Lower leg skin (tissue), 4 donors: ENCODE data around the gene LFNG. TPM values are rescaled to one million over a fixed set of nuclear protein-coding genes. Genes with fewer than 3 reads are reported as not detected.
"Not testable (repeated sequence)": the region's sequence is repeated elsewhere in the genome, so short reads cannot be mapped to it uniquely, and the experiment has no call there.

Experiments
- DNase-seq, 2 donors: peaks; one replicate each; pipeline ENCODE4 v3.0.0-alpha.2; 2019; ENCODE audit warnings: low spot score in 2 of 2
- H3K4me3 ChIP-seq: fragments of 200-600 bp; sonication (generic); 2 replicates; pipeline ENCODE4 v1.5.1; 2017; ENCODE audit warnings: mild to moderate bottlenecking, low read depth; ENCODE audit not compliant: poor library complexity, severe bottlenecking
- POLR2A ChIP-seq, 2 donors: fragments of 450-650 bp; IDR thresholded peaks; one replicate each; pipeline ENCODE4 v1.6.1; 2016 to 2017; ENCODE audit warnings: antibody characterized with exemption in 2 of 2, mild to moderate bottlenecking in 1 of 2, moderate library complexity in 1 of 2
- whole genome bisulfite sequencing, 2 donors: methylation state at CpG; one replicate each; pipeline ENCODE4 v1.1.5; 2018; 5-methylcytosine and 5-hydroxymethylcytosine counted together
- intact Hi-C: fragments of 100-400 bp; cut with DNase I; formaldehyde crosslinking; loops from one replicate; pipeline ENCODE4 v1.15.0; 2023; ENCODE audit warnings: low total_unique reads
- total RNA-seq, 4 donors: library from RNA; depleted of rRNA; stranded (reverse); fragments of >200 nt; gene quantifications; one replicate each; pipeline ENCODE4 v1.1.0, GENCODE V29; 2016
- TF ChIP-seq, protein P1 (sequence below), 3 donors: fragments of 450-650 bp; IDR thresholded peaks; one replicate each; pipeline ENCODE4 v1.5.1; 2016; ENCODE audit warnings: antibody characterized with exemption in 3 of 3, mild to moderate bottlenecking in 3 of 3, moderate library complexity in 2 of 3

The LFNG gene
- total RNA-seq, 4 donors from 2014 or later, result 104 to 169 (median 139) TPM

DNA sequence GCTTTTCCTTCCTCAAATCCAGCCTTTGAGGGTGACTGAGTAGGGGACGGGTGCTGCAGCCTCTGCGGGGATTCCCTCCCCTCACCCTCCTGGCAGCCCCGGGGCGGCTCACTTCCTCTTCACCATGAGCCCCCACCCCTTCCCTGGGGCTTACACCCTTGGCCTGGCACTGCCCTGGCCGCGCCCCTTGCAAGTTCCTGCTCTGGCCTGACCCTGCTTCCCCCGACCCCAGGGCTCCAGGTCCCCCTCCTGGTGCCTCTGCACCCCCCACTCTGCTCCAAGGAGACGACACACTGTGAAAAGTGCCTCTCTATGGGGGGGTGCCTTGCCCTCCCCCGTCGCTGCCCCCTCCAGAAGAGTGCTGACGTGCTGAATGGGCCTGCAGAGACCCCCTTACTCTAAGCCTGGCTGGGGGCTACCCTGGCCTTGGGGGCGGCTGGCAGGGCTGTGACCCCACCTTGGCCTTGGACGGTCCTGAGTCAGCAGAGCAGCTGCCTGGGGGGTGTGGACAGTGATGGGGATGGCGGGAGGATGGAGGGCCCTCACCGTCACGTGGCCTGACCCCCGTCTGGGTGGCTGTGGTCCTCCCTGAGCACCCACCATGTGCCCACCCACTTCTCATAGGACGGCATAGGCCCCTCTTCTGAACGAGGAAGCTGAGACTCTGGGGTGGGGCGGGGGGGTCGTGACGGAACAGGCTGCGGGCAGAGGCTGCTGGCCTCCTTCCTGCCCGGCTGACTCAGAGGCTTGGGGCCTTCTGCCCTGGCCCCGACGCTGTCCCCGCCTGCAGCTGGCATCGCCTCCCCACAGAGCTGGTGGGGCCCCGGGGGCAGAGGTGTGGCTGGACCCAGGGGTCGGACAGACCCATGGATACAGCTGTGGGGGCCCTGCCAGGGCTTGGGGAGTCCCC lies 9.8 kb downstream of the LFNG start:
- intact Hi-C loops, result no loop called here
- 25 to 29% methylated on average over 20 to 24 of the region's 30 CpGs for WGBS, 2 donors
- H3K4me3 ChIP-seq, result no peak overlapping the region
- DNase-seq, result peak in 1 of 2 donors; percentile 95
- no peak for TF ChIP-seq POLR2A (IDR thresholded peaks at IDR 0.05)
- TF ChIP-seq, protein P1, sequence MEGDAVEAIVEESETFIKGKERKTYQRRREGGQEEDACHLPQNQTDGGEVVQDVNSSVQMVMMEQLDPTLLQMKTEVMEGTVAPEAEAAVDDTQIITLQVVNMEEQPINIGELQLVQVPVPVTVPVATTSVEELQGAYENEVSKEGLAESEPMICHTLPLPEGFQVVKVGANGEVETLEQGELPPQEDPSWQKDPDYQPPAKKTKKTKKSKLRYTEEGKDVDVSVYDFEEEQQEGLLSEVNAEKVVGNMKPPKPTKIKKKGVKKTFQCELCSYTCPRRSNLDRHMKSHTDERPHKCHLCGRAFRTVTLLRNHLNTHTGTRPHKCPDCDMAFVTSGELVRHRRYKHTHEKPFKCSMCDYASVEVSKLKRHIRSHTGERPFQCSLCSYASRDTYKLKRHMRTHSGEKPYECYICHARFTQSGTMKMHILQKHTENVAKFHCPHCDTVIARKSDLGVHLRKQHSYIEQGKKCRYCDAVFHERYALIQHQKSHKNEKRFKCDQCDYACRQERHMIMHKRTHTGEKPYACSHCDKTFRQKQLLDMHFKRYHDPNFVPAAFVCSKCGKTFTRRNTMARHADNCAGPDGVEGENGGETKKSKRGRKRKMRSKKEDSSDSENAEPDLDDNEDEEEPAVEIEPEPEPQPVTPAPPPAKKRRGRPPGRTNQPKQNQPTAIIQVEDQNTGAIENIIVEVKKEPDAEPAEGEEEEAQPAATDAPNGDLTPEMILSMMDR (IDR thresholded peaks at IDR 0.05), result no peak

DNA sequence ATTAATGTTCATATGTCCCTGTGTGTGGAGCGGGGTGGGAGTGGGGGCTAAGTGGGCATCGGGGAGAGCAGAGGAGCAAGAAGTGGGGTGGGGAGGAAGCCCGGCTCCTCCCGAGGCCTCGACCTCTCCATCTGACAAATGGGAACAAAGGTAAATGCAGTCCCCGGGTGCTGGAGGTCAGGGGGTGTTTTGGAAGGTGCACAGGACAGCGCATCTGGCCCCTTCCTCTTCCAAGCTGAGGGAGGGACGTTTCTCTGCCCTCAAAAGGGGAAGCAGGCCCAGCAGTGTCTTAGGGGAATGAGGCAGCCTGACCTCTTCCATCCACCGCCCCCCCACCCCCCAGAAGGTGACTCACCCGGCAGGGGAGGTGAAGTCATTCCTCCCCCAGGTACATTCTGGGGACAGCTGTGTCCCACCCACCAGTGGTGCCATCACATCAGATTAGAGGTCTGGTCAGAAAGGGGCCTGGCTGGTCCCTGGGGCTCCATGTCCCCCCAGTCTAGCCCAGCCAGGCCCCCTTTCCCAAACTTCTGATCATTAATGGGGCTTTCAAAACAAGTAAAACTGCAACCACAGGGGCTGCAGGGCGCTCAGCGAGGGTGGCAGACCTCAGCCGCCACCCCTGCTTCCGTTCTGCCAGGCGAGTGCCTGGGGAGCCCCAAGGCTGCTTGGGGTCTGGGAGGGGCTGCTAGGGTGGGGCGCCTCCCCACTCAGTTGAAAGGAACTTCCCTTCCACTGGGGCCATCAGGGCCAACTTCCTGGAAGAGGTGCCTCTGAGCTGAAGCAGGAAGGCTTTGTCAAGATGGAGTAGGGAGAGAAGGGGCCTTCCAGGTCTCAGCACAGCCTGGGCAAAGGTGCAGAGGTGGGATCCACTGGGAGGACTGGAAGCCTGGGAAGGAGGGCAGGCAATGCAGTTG lies 10.8 kb downstream of the LFNG start:
- DNase-seq, result no peak
- TF ChIP-seq, protein P1 (IDR thresholded peaks at IDR 0.05), result no peak
- TF ChIP-seq POLR2A (IDR thresholded peaks at IDR 0.05), result no peak
- WGBS, 2 donors, result 19 to 39% methylated on average over 16 of the region's 16 CpGs
- no peak overlapping the region for H3K4me3 ChIP-seq
- intact Hi-C loops, result no loop called here

DNA sequence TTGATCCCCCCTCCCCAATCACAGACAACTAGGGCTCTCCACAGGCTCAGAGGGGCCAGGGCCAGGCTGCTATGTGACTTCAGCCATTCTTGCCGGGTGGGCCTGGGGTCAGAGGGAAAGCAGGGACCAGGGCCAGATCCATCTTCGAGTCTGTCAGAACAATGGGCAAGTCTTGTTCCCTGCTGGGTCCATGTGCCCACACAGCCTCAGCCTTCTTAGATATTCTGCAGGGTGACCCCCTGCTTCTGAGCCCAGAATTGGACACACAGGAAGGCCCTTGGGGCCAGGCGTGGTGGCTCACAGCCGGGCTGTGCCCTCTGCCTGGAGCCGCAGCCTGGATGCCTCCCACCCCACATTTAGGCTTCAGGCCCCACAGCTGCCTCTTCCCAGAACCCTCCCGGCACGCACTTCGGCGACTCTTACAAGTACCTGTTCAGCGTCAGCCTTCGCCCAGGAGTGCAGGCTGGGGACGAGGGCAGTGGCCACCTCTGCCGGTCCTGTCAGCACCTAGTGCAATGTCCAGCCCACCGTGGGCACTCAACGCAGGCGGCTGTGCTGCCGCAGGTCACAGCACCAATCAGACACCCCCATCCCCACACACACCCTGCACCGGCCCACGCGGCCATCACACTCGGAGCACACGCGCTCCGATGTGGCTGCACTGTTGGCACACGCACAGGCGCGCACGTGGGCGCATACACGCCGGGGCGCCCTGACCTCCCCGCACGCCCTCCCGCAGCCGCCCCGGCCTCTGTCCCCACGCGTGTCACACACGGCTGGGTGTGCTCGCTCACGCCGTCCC lies 11.6 kb downstream of the LFNG start:
- 41 to 48% methylated on average over 22 to 32 of the region's 43 CpGs for WGBS, 2 donors
- H3K4me3 ChIP-seq, DNase-seq, intact Hi-C loops: not testable (repeated sequence)

DNA sequence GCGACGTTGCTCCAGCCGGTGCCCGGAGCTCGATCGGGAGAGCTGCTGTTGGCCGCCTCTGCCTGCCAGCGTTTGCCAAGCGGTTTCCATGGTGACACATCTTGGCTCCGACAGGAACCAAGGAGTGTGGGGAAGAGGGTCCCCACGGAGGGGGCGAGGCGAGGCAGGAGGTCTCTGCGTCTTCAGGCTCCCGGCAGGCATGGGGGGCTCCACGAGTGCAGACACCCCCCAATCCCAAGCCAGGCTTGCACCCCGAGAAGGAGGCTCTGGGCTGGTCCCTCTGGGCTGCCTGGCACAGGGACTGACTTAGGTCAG lies 12.2 kb downstream of the LFNG start:
- 22 to 38% methylated on average over 2 to 10 of the region's 17 CpGs for WGBS, 2 donors

DNA sequence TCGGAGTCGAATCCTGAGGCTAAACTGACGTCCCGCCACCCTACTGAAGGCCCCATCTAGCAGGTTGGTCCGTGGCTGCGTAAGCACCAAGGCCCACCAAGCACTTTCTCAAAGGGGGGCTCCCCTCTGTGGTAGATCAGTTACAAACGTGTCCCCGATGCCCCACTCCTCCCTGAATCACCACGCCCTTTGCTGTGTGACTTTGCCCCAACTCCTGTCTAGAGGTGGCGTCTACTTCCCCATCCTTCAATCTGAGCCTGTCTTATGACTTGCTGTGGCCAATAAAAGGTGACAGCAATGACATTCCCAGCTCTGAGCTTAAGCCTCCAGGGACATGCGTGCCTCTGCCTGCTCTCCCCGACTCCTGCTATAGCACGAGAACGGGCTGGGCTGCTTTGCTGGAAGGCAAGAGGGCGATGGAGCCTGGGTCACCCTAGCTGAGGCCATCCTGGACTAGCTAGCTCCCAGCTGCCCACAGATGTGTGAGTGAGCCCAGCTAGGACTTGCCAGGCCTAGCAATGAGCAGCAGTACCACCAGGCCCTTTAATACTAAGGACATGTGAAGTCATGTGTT lies 12.7 kb downstream of the LFNG start:
- intact Hi-C loops, DNase-seq, H3K4me3 ChIP-seq: not testable (repeated sequence)
- 59 to 73% methylated on average over 4 to 6 of the region's 15 CpGs for WGBS, 2 donors

More for the DNA sequence above, 12.2 kb downstream of the LFNG start:
- DNase-seq, H3K4me3 ChIP-seq, intact Hi-C loops: not testable (repeated sequence)

DNA sequence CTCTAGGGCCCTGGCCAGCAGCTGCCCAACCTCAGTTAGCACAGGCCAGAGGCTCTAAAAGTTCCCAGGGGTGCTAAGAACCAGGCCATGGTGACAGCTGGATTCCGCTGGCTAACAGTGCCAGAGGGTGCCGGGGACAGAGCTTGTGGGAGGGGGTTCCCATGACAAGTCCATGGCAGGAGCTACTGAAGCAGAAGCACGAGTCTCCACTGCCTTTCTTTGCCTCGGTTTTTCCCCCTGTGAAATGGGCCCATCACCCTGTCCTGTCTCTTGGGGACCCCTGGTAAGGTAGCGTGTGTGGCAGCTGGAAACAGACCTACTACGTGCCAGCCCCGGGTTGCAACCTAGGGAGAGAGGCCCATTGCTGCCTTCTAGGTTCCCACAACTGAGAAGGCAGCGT lies 13.2 kb downstream of the LFNG start:
- DNase-seq, H3K4me3 ChIP-seq, intact Hi-C loops: not testable (repeated sequence)
- 17% methylated on average over 2 of the region's 8 CpGs; no CpG with 5 or more reads in 1 of the 2 donors for WGBS, 2 donors

DNA sequence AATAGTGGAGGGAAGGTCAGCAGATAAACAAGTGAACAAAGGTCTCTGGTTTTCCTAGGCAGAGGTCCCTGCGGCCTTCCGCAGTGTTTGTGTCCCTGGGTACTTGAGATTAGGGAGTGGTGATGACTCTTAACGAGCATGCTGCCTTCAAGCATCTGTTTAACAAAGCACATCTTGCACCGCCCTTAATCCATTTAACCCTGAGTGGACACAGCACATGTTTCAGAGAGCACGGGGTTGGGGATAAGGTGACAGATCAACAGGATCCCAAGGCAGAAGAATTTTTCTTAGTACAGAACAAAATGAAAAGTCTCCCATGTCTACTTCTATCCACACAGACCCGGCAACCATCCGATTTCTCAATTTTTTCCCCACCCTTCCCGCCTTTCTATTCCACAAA lies 14.0 kb downstream of the LFNG start:
- 27 to 40% methylated on average over 1 to 4 of the region's 8 CpGs for WGBS, 2 donors
- DNase-seq, H3K4me3 ChIP-seq, intact Hi-C loops: not testable (repeated sequence)

DNA sequence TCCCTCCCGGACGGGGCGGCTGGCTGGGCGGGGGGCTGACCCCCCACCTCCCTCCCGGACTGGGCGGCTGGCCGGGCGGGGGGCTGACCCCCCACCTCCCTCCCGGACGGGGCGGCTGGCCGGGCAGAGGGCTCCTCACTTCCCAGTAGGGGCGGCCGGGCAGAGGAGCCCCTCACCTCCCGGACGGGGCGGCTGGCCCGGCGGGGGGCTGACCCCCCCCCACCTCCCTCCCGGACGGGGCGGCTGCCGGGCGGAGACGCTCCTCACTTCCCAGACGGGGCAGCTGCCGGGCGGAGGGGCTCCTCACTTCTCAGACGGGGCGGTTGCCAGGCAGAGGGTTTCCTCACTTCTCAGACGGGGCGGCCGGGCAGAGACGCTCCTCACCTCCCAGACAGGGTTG lies 14.6 kb downstream of the LFNG start:
- 80% methylated on average over 5 of the region's 34 CpGs; no CpG with 5 or more reads in 1 of the 2 donors for WGBS, 2 donors
- intact Hi-C loops, H3K4me3 ChIP-seq, DNase-seq: not testable (repeated sequence)

DNA sequence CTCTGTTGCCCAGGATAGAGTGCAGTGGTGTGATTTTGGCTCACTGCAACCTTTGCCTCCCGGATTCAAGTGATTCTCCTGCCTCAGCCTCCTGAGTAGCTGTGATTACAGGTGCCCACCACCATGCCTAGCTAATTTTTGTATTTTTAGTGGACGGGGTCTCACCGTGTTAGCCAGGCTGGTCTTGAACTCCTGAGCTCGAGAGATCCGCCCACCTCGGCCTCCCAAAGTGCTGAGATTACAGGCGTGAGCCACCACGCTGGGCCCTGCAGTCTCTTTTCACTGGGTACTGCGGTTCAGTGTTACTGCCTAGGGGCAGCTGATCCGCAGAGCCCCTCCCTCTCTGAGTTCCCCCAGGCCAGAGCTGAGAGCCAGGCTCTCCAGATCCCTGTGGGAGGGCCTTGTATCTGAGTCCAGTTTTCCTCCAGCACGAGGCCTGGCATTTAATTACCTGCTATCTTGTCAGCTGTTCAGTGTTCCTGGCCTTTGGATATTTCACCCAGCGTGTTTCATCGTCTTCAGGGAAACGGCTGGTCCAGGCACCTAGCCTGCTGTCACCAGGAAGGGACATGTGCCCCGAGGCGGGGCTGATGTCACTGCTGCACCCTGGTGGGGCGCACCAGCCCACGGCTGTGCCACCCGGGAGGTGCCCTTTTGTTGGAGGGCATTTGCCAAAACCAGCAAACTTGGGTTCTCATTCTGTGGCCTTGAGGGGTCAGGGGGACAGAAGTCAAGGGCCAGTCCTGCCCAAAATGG lies 16.5 kb downstream of the LFNG start:
- DNase-seq, H3K4me3 ChIP-seq, intact Hi-C loops: not testable (repeated sequence)
- WGBS, 2 donors, result 78 to 80% methylated on average over 11 to 15 of the region's 19 CpGs
